ENCODE measurements around the gene PPM1B.

Gene PPM1B

DNA sequence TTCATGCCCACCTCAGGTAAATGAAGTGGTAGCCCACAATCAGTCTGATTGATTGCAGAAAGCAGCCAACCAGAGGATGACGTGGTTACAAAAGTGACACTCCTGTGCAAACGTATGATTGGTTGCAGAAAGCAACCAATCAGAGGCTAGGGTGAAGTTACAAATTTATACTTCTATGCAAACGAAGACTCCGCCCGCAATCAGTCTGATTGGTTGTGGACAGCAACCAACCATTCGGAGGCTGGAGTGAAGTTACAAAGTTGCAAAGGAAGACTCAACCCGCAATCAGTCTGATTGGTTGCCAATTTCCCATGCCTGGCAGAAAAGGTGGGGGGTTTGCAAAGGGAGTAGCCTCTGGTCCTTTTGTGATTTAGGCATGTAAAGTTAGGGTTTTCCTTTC lies 102.6 kb downstream of the PPM1B start:
- WGBS (ENCODE audit: insufficient coverage), result 95% methylated on average over 6 of the region's 7 CpGs
- CTCF ChIA-PET, result no interaction called here
- no peak for DNase-seq
- Histone ChIP-seq H3K36me3 (ENCODE audit: control insufficient read depth in 4 of 4, insufficient read depth in 4 of 4, low read length in 3 of 4) (no peaks in the 10 kb centered on the region), H3K4me1 (ENCODE audit: control extremely low read depth in 1 of 4, control insufficient read depth in 4 of 4, insufficient read depth in 4 of 4, low read length in 3 of 4) (no peaks in the 10 kb centered on the region), H3K9me3 (ENCODE audit: control extremely low read depth in 1 of 5, control insufficient read depth in 4 of 5, insufficient read depth in 2 of 5, low read depth in 1 of 5, low read length in 4 of 5) (peaks cover 0 to 4% (median 0%) of the 10 kb centered on the region in 5 experiments), H3K4me3 (ENCODE audit: control insufficient read depth in 1 of 7, extremely low read depth in 1 of 7, insufficient read depth in 4 of 7, low read depth in 2 of 7, low read length in 6 of 7) (no peak overlapping the region), H3K27ac (ENCODE audit: insufficient read depth in 1 of 2, low read depth in 1 of 2, low read length in 2 of 2, poor library complexity in 1 of 2, severe bottlenecking in 2 of 2) (no peak overlapping the region), H3K27me3 (replicated peaks in 2 of 5; ENCODE audit: control insufficient read depth in 4 of 5, insufficient read depth in 5 of 5, low read length in 4 of 5) (no peaks in the 10 kb centered on the region)
- POLR2A ChIA-PET, result no interaction called here

DNA sequence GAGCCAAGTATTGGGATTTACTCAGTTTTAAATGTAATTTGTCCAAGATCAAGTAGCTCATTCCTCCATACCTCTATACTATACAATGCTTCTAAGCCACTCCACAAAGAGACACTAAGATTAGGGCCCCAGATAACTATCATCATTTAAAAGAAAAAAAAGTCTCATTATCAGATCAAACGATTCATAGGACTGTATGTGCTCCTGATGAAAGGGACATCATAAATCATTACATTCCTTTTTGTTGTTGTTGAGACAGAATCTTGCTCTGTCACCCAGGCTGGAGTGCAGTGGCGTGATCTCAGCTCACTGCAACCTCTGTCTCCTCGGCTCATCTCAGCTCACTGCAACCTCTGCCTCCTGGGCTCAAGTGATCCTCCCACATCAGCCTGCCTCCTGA lies 104.4 kb downstream of the PPM1B start:
- ChIA-PET POLR2A (no interaction called here), CTCF (no interaction called here)
- Histone ChIP-seq H3K9me3 (ENCODE audit: control extremely low read depth in 1 of 5, control insufficient read depth in 4 of 5, insufficient read depth in 2 of 5, low read depth in 1 of 5, low read length in 4 of 5) (peaks cover 0 to 4% (median 0%) of the 10 kb centered on the region in 5 experiments), H3K27ac (ENCODE audit: insufficient read depth in 1 of 2, low read depth in 1 of 2, low read length in 2 of 2, poor library complexity in 1 of 2, severe bottlenecking in 2 of 2) (no peak overlapping the region), H3K27me3 (replicated peaks in 2 of 5; ENCODE audit: control insufficient read depth in 4 of 5, insufficient read depth in 5 of 5, low read length in 4 of 5) (no peaks in the 10 kb centered on the region), H3K4me3 (ENCODE audit: control insufficient read depth in 1 of 7, extremely low read depth in 1 of 7, insufficient read depth in 4 of 7, low read depth in 2 of 7, low read length in 6 of 7) (no peak overlapping the region), H3K36me3 (ENCODE audit: control insufficient read depth in 4 of 4, insufficient read depth in 4 of 4, low read length in 3 of 4) (no peaks in the 10 kb centered on the region), H3K4me1 (ENCODE audit: control extremely low read depth in 1 of 4, control insufficient read depth in 4 of 4, insufficient read depth in 4 of 4, low read length in 3 of 4) (no peaks in the 10 kb centered on the region)
- DNase-seq, result no peak
- WGBS (ENCODE audit: insufficient coverage), result 100% methylated on average over 1 of the region's 3 CpGs

DNA sequence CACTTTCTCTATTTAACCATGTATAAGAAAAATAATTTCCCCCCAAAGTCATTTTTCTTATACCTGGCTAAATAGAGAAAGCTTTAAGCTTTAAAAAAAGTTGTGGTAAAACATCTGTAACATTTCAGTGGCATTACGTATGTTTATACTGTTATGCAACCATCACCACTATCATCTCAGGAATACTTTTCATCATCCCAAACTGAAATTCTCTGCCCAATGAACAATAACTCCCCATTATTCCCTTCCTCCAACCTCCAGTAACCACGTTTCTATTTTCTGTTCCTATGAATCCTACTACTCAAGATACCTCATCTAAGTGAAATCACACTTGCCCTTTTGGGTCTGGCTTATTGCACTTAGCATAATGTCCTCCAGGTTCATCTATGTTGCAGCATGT lies 104.9 kb downstream of the PPM1B start:
- POLR2A ChIA-PET, result no interaction called here
- 100% methylated on average over 2 of the region's 2 CpGs for WGBS (ENCODE audit: insufficient coverage)

DNA sequence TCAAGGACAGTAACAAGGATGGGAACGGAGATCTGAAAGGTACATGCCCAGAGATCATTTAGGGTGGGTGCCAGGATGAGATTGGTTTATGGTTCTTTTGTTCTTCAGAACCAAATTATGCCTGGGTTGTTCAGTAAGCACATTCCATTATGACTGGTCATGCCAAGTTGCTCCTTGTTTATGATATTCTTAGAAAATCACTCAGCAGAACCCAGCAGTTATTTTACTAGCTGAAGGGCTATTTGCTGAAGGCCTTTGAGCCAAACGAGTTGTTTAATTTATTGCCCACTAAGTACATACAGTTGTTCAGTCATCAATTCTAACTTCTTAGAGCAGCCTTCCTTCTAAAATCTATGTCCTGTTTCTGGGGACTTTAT lies 107.2 kb downstream of the PPM1B start:
- Histone ChIP-seq H3K27ac (ENCODE audit: insufficient read depth in 1 of 2, low read depth in 1 of 2, low read length in 2 of 2, poor library complexity in 1 of 2, severe bottlenecking in 2 of 2) (no peak overlapping the region), H3K4me1 (ENCODE audit: control extremely low read depth in 1 of 4, control insufficient read depth in 4 of 4, insufficient read depth in 4 of 4, low read length in 3 of 4) (no peaks in the 10 kb centered on the region), H3K36me3 (ENCODE audit: control insufficient read depth in 4 of 4, insufficient read depth in 4 of 4, low read length in 3 of 4) (no peaks in the 10 kb centered on the region), H3K27me3 (replicated peaks in 2 of 5; ENCODE audit: control insufficient read depth in 4 of 5, insufficient read depth in 5 of 5, low read length in 4 of 5) (no peaks in the 10 kb centered on the region), H3K9me3 (ENCODE audit: control extremely low read depth in 1 of 5, control insufficient read depth in 4 of 5, insufficient read depth in 2 of 5, low read depth in 1 of 5, low read length in 4 of 5) (peaks cover 0 to 4% (median 0%) of the 10 kb centered on the region in 5 experiments), H3K4me3 (ENCODE audit: control insufficient read depth in 1 of 7, extremely low read depth in 1 of 7, insufficient read depth in 4 of 7, low read depth in 2 of 7, low read length in 6 of 7) (no peak overlapping the region)
- ChIA-PET POLR2A (no interaction called here), CTCF (no interaction called here)
- no peak for DNase-seq
- 90% methylated on average over 2 of the region's 2 CpGs for WGBS (ENCODE audit: insufficient coverage)

More for the DNA sequence above, 104.9 kb downstream of the PPM1B start:
- no peak overlapping the region for H3K27ac ChIP-seq (ENCODE audit: insufficient read depth in 1 of 2, low read depth in 1 of 2, low read length in 2 of 2, poor library complexity in 1 of 2, severe bottlenecking in 2 of 2)
- H3K27me3 ChIP-seq (replicated peaks in 2 of 5; ENCODE audit: control insufficient read depth in 4 of 5, insufficient read depth in 5 of 5, low read length in 4 of 5), result no peaks in the 10 kb centered on the region
- H3K9me3 ChIP-seq (ENCODE audit: control extremely low read depth in 1 of 5, control insufficient read depth in 4 of 5, insufficient read depth in 2 of 5, low read depth in 1 of 5, low read length in 4 of 5), result peaks cover 0 to 4% (median 0%) of the 10 kb centered on the region in 5 experiments
- H3K4me3 ChIP-seq (ENCODE audit: control insufficient read depth in 1 of 7, extremely low read depth in 1 of 7, insufficient read depth in 4 of 7, low read depth in 2 of 7, low read length in 6 of 7), result no peak overlapping the region
- no peak for DNase-seq
- CTCF ChIA-PET, result no interaction called here
- H3K36me3 ChIP-seq (ENCODE audit: control insufficient read depth in 4 of 4, insufficient read depth in 4 of 4, low read length in 3 of 4), result no peaks in the 10 kb centered on the region
- no peaks in the 10 kb centered on the region for H3K4me1 ChIP-seq (ENCODE audit: control extremely low read depth in 1 of 4, control insufficient read depth in 4 of 4, insufficient read depth in 4 of 4, low read length in 3 of 4)

DNA sequence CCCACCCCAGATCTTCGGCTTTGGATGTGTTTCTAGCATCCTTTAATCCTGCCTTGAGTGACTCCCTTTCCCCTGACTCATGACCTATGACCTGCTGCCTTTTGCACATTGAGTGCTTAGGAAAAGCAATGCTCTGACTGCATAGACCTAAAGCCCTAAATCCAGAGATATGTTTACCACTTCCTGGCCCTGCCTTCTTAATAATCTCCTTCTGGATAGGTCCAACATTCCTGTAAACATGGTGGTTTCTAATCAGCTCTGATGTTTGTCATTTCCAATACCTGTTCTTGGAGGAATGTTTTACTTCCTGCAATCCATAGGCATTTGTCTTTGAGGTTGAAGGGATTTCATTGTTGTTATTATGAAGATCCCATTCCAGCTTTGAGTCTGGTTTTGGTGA lies 108.9 kb downstream of the PPM1B start:
- 100% methylated on average over 1 of the region's 1 CpG for WGBS (ENCODE audit: insufficient coverage)
- POLR2A ChIA-PET, result no interaction called here

DNA sequence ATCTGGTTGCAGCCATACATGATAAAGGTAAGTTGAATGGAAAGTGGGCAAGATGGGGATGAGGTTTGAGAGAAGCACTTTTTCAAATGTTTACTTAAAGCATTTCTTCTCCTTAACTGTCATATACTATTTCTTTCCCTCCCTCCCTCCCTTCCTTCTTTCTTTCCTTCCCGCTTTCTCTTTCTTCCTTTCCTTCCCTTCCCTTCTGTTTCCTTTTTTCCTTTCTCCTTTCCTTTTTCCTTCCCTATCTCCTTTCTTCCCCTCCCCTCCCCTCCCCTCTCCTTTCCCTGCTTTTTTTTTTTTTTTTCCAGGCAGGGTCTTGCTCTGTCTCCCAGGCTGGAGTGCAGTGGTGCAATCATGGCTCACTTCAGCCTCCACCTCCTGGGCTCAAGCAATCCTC lies 112.2 kb downstream of the PPM1B start:
- H3K4me1 ChIP-seq (ENCODE audit: control extremely low read depth in 1 of 4, control insufficient read depth in 4 of 4, insufficient read depth in 4 of 4, low read length in 3 of 4), result no peaks in the 10 kb centered on the region
- H3K27ac ChIP-seq (ENCODE audit: insufficient read depth in 1 of 2, low read depth in 1 of 2, low read length in 2 of 2, poor library complexity in 1 of 2, severe bottlenecking in 2 of 2), result no peak overlapping the region
- H3K4me3 ChIP-seq (ENCODE audit: control insufficient read depth in 1 of 7, extremely low read depth in 1 of 7, insufficient read depth in 4 of 7, low read depth in 2 of 7, low read length in 6 of 7), result no peak overlapping the region
- CTCF ChIA-PET, result no interaction called here
- no peaks in the 10 kb centered on the region for H3K9me3 ChIP-seq (ENCODE audit: control extremely low read depth in 1 of 5, control insufficient read depth in 4 of 5, insufficient read depth in 2 of 5, low read depth in 1 of 5, low read length in 4 of 5)
- DNase-seq, result no peak
- H3K27me3 ChIP-seq (replicated peaks in 2 of 5; ENCODE audit: control insufficient read depth in 4 of 5, insufficient read depth in 5 of 5, low read length in 4 of 5), result no peaks in the 10 kb centered on the region
- WGBS (ENCODE audit: insufficient coverage), result 100% methylated on average over 1 of the region's 1 CpG
- H3K36me3 ChIP-seq (ENCODE audit: control insufficient read depth in 4 of 4, insufficient read depth in 4 of 4, low read length in 3 of 4), result no peaks in the 10 kb centered on the region
- POLR2A ChIA-PET, result no interaction called here

More for the DNA sequence above, 108.9 kb downstream of the PPM1B start:
- H3K27ac ChIP-seq (ENCODE audit: insufficient read depth in 1 of 2, low read depth in 1 of 2, low read length in 2 of 2, poor library complexity in 1 of 2, severe bottlenecking in 2 of 2), result no peak overlapping the region
- no peaks in the 10 kb centered on the region for H3K4me1 ChIP-seq (ENCODE audit: control extremely low read depth in 1 of 4, control insufficient read depth in 4 of 4, insufficient read depth in 4 of 4, low read length in 3 of 4)
- H3K4me3 ChIP-seq (ENCODE audit: control insufficient read depth in 1 of 7, extremely low read depth in 1 of 7, insufficient read depth in 4 of 7, low read depth in 2 of 7, low read length in 6 of 7), result no peak overlapping the region
- H3K27me3 ChIP-seq (replicated peaks in 2 of 5; ENCODE audit: control insufficient read depth in 4 of 5, insufficient read depth in 5 of 5, low read length in 4 of 5), result no peaks in the 10 kb centered on the region
- no peaks in the 10 kb centered on the region for H3K9me3 ChIP-seq (ENCODE audit: control extremely low read depth in 1 of 5, control insufficient read depth in 4 of 5, insufficient read depth in 2 of 5, low read depth in 1 of 5, low read length in 4 of 5)
- no peak for DNase-seq
- H3K36me3 ChIP-seq (ENCODE audit: control insufficient read depth in 4 of 4, insufficient read depth in 4 of 4, low read length in 3 of 4), result no peaks in the 10 kb centered on the region
- CTCF ChIA-PET, result interaction anchor here (1.4 kb wide), 1 partner anchor 35 kb away, joined by 3 read pairs; no protein-coding TSS in a partner anchor

Measured in common myeloid progenitor, CD34-positive (primary cell).